Right atrium auricular region (tissue), 2 donors: ENCODE results near the gene DNAJB11. TPM values are rescaled to one million over a fixed set of nuclear protein-coding genes. Genes with fewer than 3 reads are reported as not detected.

Experiments used
- DNase-seq: peaks from one replicate; pipeline ENCODE4 v3.0.0-alpha.2; 2019; ENCODE audit warnings: low spot score
- H3K27ac ChIP-seq, 2 donors: fragments of 200-600 bp; sonication (generic); 1 replicate in 1 of 2; 2 replicates in 1 of 2; pipeline ENCODE4 v1.5.1; 2016 to 2019
- H3K27me3 ChIP-seq, 2 donors: fragments of 200-600 bp; sonication (generic); one replicate each; pipeline versions ENCODE4 v1.5.1 to v1.6.0; 2017 to 2019
- H3K36me3 ChIP-seq: fragments of 200-600 bp; sonication (generic); one replicate; pipeline ENCODE4 v1.5.1; 2016
- H3K4me1 ChIP-seq, 2 donors: fragments of 200-600 bp; sonication (generic); one replicate each; pipeline versions ENCODE4 v1.5.1 to v1.6.0; 2017 to 2019
- H3K4me3 ChIP-seq, 2 donors: fragments of 200-600 bp; sonication (generic); 1 replicate in 1 of 2; 2 replicates in 1 of 2; pipeline ENCODE4 v1.5.1; 2017 to 2019; ENCODE audit warnings: mild to moderate bottlenecking in 1 of 2, moderate library complexity in 1 of 2
- H3K9me3 ChIP-seq, 2 donors: fragments of 200-600 bp; sonication (generic); one replicate each; pipeline ENCODE4 v1.5.1; 2019
- CTCF ChIP-seq, 2 donors: fragments of 200-600 bp; sonication (generic); IDR thresholded peaks; one replicate each; pipeline ENCODE4 v1.5.1; 2019; ENCODE audit warnings: antibody characterized with exemption in 2 of 2
- total RNA-seq, 2 donors: library from RNA; depleted of rRNA; stranded (reverse); fragments of >200 nt; gene quantifications; one replicate each; pipeline ENCODE4 v1.1.0, GENCODE V29; 2016

Gene DNAJB11
- total RNA-seq, 2 donors from 2014 or later, result 39.1 to 39.3 TPM

- Histone ChIP-seq H3K9me3 (no peaks in the 10 kb centered on the region), H3K27ac (no peak overlapping the region), H3K27me3 (no peaks in the 10 kb centered on the region), H3K4me1 (peaks cover 0 to 9% of the 10 kb centered on the region in 2 donors), H3K4me3 (no peak overlapping the region), H3K36me3 (no peaks in the 10 kb centered on the region)
- TF ChIP-seq CTCF (IDR thresholded peaks at IDR 0.05), result no peak
- no peak for DNase-seq
These were observed 49.3 kb downstream of the DNAJB11 start for GRCh38 chr3:186619787-186620212.

GRCh38 chr3:186620213-186621092 lies 49.9 kb downstream of the DNAJB11 start:
- Histone ChIP-seq H3K36me3 (no peaks in the 10 kb centered on the region), H3K4me3 (no peak overlapping the region), H3K27ac (no peak overlapping the region), H3K27me3 (no peaks in the 10 kb centered on the region), H3K9me3 (no peaks in the 10 kb centered on the region), H3K4me1 (peaks cover 0 to 9% of the 10 kb centered on the region in 2 donors)
- no peak for DNase-seq
- no peak for TF ChIP-seq CTCF (IDR thresholded peaks at IDR 0.05)

- H3K27ac ChIP-seq, result no peak overlapping the region
- no peak for DNase-seq
- H3K4me3 ChIP-seq, result no peak overlapping the region
These were observed 51.6 kb downstream of the DNAJB11 start for GRCh38 chr3:186621894-186622650.

GRCh38 chr3:186622651-186623310 lies 52.3 kb downstream of the DNAJB11 start:
- no peaks in the 10 kb centered on the region for H3K9me3 ChIP-seq
- H3K36me3 ChIP-seq, result no peaks in the 10 kb centered on the region
- no peak overlapping the region for H3K27ac ChIP-seq
- no peak overlapping the region for H3K4me3 ChIP-seq
- DNase-seq, result no peak
- H3K27me3 ChIP-seq, result no peaks in the 10 kb centered on the region
- no peak for TF ChIP-seq CTCF (IDR thresholded peaks at IDR 0.05)
- H3K4me1 ChIP-seq, result no peaks in the 10 kb centered on the region

More at GRCh38 chr3:186621894-186622650, 51.6 kb downstream of the DNAJB11 start:
- H3K36me3 ChIP-seq, result no peaks in the 10 kb centered on the region
- no peaks in the 10 kb centered on the region for H3K9me3 ChIP-seq
- H3K27me3 ChIP-seq, result no peaks in the 10 kb centered on the region
- H3K4me1 ChIP-seq, result peaks cover 0 to 4% of the 10 kb centered on the region in 2 donors
- no peak for TF ChIP-seq CTCF (IDR thresholded peaks at IDR 0.05)

GRCh38 chr3:186624598-186624997 lies 54.1 kb downstream of the DNAJB11 start:
- Histone ChIP-seq H3K4me3 (no peak overlapping the region), H3K36me3 (no peaks in the 10 kb centered on the region), H3K27ac (no peak overlapping the region), H3K4me1 (no peaks in the 10 kb centered on the region), H3K27me3 (no peaks in the 10 kb centered on the region), H3K9me3 (no peaks in the 10 kb centered on the region)
- DNase-seq, result no peak
- no peak for TF ChIP-seq CTCF (IDR thresholded peaks at IDR 0.05)
